GM12878 (cell line): ENCODE data around the gene BTBD8. TPM values are rescaled to one million over a fixed set of nuclear protein-coding genes. Genes with fewer than 3 reads are reported as not detected.

ENCODE experiments used
- ATAC-seq: fragments of 200-7000 bp; cut with Tn5 transposase; 3 replicates; pipeline ENCODE4 v1.9.1; 2020; ENCODE audit warnings: mild to moderate bottlenecking, moderate library complexity
- BruUV-seq: library from RNA; stranded (reverse); fragments of 400-500 nt; replicated peaks from 2 replicates; lab custom pipeline; 2021; lab: Mats Ljungman, UMichigan
- CTCF ChIA-PET: fragments of 300-600 bp; sonication (Branson Sonifier 250); formaldehyde crosslinking; extraction: SDS; loops from one replicate; lab custom pipeline; 2021; ENCODE audit warnings: inconsistent platforms; lab: Yijun Ruan, JAX
- POLR2A ChIA-PET: fragments of 350-600 bp; formaldehyde crosslinking; extraction: SDS; loops from one replicate; lab custom pipeline; 2021; ENCODE audit warnings: inconsistent platforms; lab: Charles Lee
- RAD21 ChIA-PET: fragments of 300-600 bp; sonication (Branson Sonifier 250); formaldehyde crosslinking; loops from one replicate; lab custom pipeline; 2023; ENCODE audit warnings: antibody characterized with exemption; ENCODE audit not compliant: unreplicated experiment; lab: Charles Lee
- SMC1A ChIA-PET: fragments of 300-600 bp; sonication (Branson Sonifier 250); formaldehyde crosslinking; loops from one replicate; lab custom pipeline; 2023; ENCODE audit not compliant: unreplicated experiment, uncharacterized antibody; lab: Charles Lee
- DNase-seq: peaks from one replicate; pipeline ENCODE4 v3.0.0-alpha.2; 2011; ENCODE audit warnings: low read depth, low spot score
- FAIRE-seq: peaks from 3 replicates; lab custom pipeline; 2011; peaks lifted over from hg19 to GRCh38; lab: Jason Lieb, UNC
- H2AFZ ChIP-seq: 2 replicates; pipeline ENCODE4 v1.6.0; 2011; ENCODE audit warnings: low read depth, low read length, control low read depth; ENCODE audit not compliant: control insufficient read depth
- H3K27ac ChIP-seq: 2 replicates; pipeline ENCODE4 v1.5.1; 2011; ENCODE audit warnings: control low read depth; ENCODE audit not compliant: control insufficient read depth, insufficient read depth
- H3K27me3 ChIP-seq, 2 experiments: replicated peaks in 1 of 2; 2 replicates each; pipeline versions ENCODE4 v1.6.0 to v1.6.1; 2011; ENCODE audit warnings: low read length in 1 of 2; ENCODE audit not compliant: control insufficient read depth in 2 of 2, insufficient read depth in 2 of 2
- H3K36me3 ChIP-seq, 2 experiments: 2 replicates each; pipeline ENCODE4 v1.5.1; 2011; ENCODE audit warnings: low read length in 1 of 2; ENCODE audit not compliant: control insufficient read depth in 2 of 2, insufficient read depth in 2 of 2
- H3K4me1 ChIP-seq: 2 replicates; pipeline ENCODE4 v1.6.1; 2011; ENCODE audit warnings: mild to moderate bottlenecking, low read length, moderate library complexity, mixed read lengths; ENCODE audit not compliant: control insufficient read depth, insufficient read depth
- H3K4me2 ChIP-seq: 2 replicates; pipeline ENCODE4 v1.6.0; 2011; ENCODE audit warnings: control low read depth; ENCODE audit not compliant: control insufficient read depth, insufficient read depth
- H3K4me3 ChIP-seq: fragments of 200-600 bp; sonication (generic); 2 replicates; pipeline ENCODE4 v1.5.1; 2016
- H3K79me2 ChIP-seq: 2 replicates; pipeline ENCODE4 v1.6.0; 2011; ENCODE audit warnings: low read length; ENCODE audit not compliant: control insufficient read depth, insufficient read depth
- H3K9ac ChIP-seq: 2 replicates; pipeline ENCODE4 v1.8.0; 2011; ENCODE audit warnings: low read length, control low read depth, mixed read lengths; ENCODE audit not compliant: control insufficient read depth, insufficient read depth
- H3K9me3 ChIP-seq: replicated peaks from 3 replicates; pipeline ENCODE4 v1.5.1; 2011; ENCODE audit warnings: mild to moderate bottlenecking, low read length; ENCODE audit not compliant: control insufficient read depth, insufficient read depth
- H4K20me1 ChIP-seq: 2 replicates; pipeline ENCODE4 v1.6.0; 2011; ENCODE audit not compliant: control insufficient read depth, insufficient read depth
- BCL11A ChIP-seq: IDR thresholded peaks from 2 replicates; pipeline ENCODE4 v1.6.1; 2011; ENCODE audit warnings: low read depth, low read length
- ESRRA ChIP-seq: IDR thresholded peaks from 2 replicates; pipeline ENCODE4 v1.6.1; 2012; ENCODE audit warnings: mild to moderate bottlenecking, low read length, improper control_type of control experiment
- HSF1 ChIP-seq: fragments of 150-350 bp; IDR thresholded peaks from 2 replicates; pipeline ENCODE4 v1.6.1; 2014; ENCODE audit warnings: mild to moderate bottlenecking, low read depth, low read length
- PML ChIP-seq: IDR thresholded peaks from 2 replicates; pipeline ENCODE4 v1.6.1; 2012; ENCODE audit warnings: low read length, inconsistent platforms
- RBBP5 ChIP-seq: fragments of 200-600 bp; sonication (generic); conservative IDR thresholded peaks from 2 replicates; pipeline ENCODE4 v1.6.1; 2016
- SKIL ChIP-seq: fragments of 450-650 bp; IDR thresholded peaks from 2 replicates; pipeline ENCODE4 v1.6.1; 2017; ENCODE audit warnings: mild to moderate bottlenecking, low read depth, inconsistent platforms; ENCODE audit not compliant: poor library complexity, severe bottlenecking
- ZZZ3 ChIP-seq: IDR thresholded peaks from 2 replicates; pipeline ENCODE4 v1.6.1; 2011; ENCODE audit warnings: low read depth; ENCODE audit not compliant: control insufficient read depth, insufficient read length
- WGBS: methylation state at CpG from one replicate; pipeline ENCODE4 v1.1.6; 2016; ENCODE audit warnings: low lambda C conversion rate; ENCODE audit not compliant: insufficient replicate concordance, insufficient coverage; ENCODE audit errors: missing lambda C conversion rate; 5-methylcytosine and 5-hydroxymethylcytosine counted together
- in situ Hi-C: fragments of 300-500 bp; cut with MboI; formaldehyde crosslinking; loops from 9 replicates; pipeline ENCODE4 v1.14.3; 2018; ENCODE audit warnings: mixed read lengths
- intact Hi-C: fragments of 100-400 bp; cut with micrococcal nuclease; formaldehyde crosslinking; loops from one replicate; pipeline ENCODE4 v1.14.2; 2022; ENCODE audit not compliant: unreplicated experiment
- polyA plus RNA-seq, 11 experiments: library from polyadenylated mRNA; depleted of rRNA in 4 of 11; unstranded in 6 of 11; stranded (reverse) in 5 of 11; fragments of >200 nt; fragmentation: Nextera tagmentation in 4 of 11; fragmentation: Illumina TruSeq in 1 of 11; extraction: Ambion mirVana in 4 of 11; extraction: Trizol in 1 of 11; gene quantifications; 1 replicate in 1 of 11; 2 replicates in 10 of 11; pipeline versions ENCODE4 v1.2.1 to v1.2.3, GENCODE V29; 2011 to 2016; ENCODE audit warnings: inconsistent platforms in 2 of 11, missing spikeins in 2 of 11, low read depth in 1 of 11
- total RNA-seq, 4 experiments: library from RNA; depleted of rRNA in 3 of 4; stranded (reverse); fragments of >200 nt in 3 of 4; fragmentation: Illumina TruSeq in 1 of 4; extraction: Trizol in 1 of 4; gene quantifications; 2 replicates each; pipeline versions ENCODE4 v1.2.1 to v1.2.3, GENCODE V29; 2013 to 2021
- TF ChIP-seq, protein P1 (sequence below): fragments of 450-650 bp; IDR thresholded peaks from 2 replicates; pipeline ENCODE4 v1.6.1; 2014; ENCODE audit warnings: mild to moderate bottlenecking
- TF ChIP-seq, protein P2 (sequence below): IDR thresholded peaks from 2 replicates; pipeline ENCODE4 v1.6.1; 2012; ENCODE audit warnings: mild to moderate bottlenecking, low read depth, low read length
- TF ChIP-seq, protein P3 (sequence below): fragments of 450-650 bp; formaldehyde crosslinking; IDR thresholded peaks from 2 replicates; pipeline ENCODE4 v1.4.0; 2022; ENCODE audit warnings: mild to moderate bottlenecking, moderate library complexity
- TF ChIP-seq, protein P4 (sequence below): fragments of 450-650 bp; IDR thresholded peaks from 2 replicates; pipeline ENCODE4 v1.6.1; 2017; ENCODE audit warnings: borderline replicate concordance

The BTBD8 gene
- total and polyA plus RNA-seq, 10 of the 15 experiments (the other 5 are each of a cell fraction or from before 2014, with no cell fraction given), result 0.07 to 0.32 (median 0.19) TPM; not detected in 1

DNA sequence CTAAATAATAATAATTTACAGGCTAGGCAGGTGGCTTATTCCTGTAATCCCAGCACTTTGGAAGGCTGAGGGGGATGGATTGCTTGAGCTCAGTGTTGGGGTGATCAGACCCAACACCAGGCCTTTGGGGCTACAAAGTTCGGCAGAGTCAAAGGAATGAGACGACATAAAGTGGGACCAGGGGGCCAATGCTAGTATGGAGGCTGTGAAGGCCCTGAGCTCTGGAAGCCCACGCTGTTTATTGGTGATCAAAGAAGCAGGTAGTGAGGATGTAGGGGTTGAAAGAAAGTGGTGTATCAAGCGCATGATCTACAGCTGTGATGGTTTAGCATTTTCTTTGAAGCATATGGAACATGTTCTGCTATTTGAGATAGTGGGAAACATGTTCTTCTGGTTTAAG, 5.6 kb downstream of the BTBD8 start:
- FAIRE-seq, result no peak
- no peaks in the 10 kb centered on the region for H3K4me1 ChIP-seq
- H3K9ac ChIP-seq, result no peak overlapping the region
- ChIA-PET RAD21 (no interaction called here), CTCF (no interaction called here), SMC1A (no interaction called here), POLR2A (no interaction called here)
- H3K4me3 ChIP-seq, result no peak overlapping the region
- intact Hi-C loops, result no loop called here
- no peaks in the 10 kb centered on the region for H3K27me3 ChIP-seq
- H3K27ac ChIP-seq, result no peak overlapping the region
- in situ Hi-C loops, result no loop called here
- 46% methylated on average over 4 of the region's 4 CpGs for WGBS
- BruUV-seq, result no TSS peak
- H4K20me1 ChIP-seq, result no peaks in the 10 kb centered on the region
- no peak overlapping the region for H3K4me2 ChIP-seq
- ATAC-seq, result no peak
- no peak for DNase-seq
- H3K9me3 ChIP-seq, result no peaks in the 10 kb centered on the region; the same call in 1 of the 3 replicates
- H2AFZ ChIP-seq, result no peak overlapping the region
- H3K79me2 ChIP-seq, result no peaks in the 10 kb centered on the region
- H3K36me3 ChIP-seq, result no peaks in the 10 kb centered on the region
- no peak for TF ChIP-seq BCL11A
- TF ChIP-seq HSF1, result no peak
- TF ChIP-seq, protein P1, sequence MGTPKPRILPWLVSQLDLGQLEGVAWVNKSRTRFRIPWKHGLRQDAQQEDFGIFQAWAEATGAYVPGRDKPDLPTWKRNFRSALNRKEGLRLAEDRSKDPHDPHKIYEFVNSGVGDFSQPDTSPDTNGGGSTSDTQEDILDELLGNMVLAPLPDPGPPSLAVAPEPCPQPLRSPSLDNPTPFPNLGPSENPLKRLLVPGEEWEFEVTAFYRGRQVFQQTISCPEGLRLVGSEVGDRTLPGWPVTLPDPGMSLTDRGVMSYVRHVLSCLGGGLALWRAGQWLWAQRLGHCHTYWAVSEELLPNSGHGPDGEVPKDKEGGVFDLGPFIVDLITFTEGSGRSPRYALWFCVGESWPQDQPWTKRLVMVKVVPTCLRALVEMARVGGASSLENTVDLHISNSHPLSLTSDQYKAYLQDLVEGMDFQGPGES, result no peak
- TF ChIP-seq, protein P2, sequence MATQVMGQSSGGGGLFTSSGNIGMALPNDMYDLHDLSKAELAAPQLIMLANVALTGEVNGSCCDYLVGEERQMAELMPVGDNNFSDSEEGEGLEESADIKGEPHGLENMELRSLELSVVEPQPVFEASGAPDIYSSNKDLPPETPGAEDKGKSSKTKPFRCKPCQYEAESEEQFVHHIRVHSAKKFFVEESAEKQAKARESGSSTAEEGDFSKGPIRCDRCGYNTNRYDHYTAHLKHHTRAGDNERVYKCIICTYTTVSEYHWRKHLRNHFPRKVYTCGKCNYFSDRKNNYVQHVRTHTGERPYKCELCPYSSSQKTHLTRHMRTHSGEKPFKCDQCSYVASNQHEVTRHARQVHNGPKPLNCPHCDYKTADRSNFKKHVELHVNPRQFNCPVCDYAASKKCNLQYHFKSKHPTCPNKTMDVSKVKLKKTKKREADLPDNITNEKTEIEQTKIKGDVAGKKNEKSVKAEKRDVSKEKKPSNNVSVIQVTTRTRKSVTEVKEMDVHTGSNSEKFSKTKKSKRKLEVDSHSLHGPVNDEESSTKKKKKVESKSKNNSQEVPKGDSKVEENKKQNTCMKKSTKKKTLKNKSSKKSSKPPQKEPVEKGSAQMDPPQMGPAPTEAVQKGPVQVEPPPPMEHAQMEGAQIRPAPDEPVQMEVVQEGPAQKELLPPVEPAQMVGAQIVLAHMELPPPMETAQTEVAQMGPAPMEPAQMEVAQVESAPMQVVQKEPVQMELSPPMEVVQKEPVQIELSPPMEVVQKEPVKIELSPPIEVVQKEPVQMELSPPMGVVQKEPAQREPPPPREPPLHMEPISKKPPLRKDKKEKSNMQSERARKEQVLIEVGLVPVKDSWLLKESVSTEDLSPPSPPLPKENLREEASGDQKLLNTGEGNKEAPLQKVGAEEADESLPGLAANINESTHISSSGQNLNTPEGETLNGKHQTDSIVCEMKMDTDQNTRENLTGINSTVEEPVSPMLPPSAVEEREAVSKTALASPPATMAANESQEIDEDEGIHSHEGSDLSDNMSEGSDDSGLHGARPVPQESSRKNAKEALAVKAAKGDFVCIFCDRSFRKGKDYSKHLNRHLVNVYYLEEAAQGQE, result no peak
- no peak for TF ChIP-seq ZZZ3
- TF ChIP-seq ESRRA, result no peak
- TF ChIP-seq PML, result no peak
- no peak for TF ChIP-seq SKIL
- TF ChIP-seq RBBP5, result no peak
- TF ChIP-seq, protein P3, sequence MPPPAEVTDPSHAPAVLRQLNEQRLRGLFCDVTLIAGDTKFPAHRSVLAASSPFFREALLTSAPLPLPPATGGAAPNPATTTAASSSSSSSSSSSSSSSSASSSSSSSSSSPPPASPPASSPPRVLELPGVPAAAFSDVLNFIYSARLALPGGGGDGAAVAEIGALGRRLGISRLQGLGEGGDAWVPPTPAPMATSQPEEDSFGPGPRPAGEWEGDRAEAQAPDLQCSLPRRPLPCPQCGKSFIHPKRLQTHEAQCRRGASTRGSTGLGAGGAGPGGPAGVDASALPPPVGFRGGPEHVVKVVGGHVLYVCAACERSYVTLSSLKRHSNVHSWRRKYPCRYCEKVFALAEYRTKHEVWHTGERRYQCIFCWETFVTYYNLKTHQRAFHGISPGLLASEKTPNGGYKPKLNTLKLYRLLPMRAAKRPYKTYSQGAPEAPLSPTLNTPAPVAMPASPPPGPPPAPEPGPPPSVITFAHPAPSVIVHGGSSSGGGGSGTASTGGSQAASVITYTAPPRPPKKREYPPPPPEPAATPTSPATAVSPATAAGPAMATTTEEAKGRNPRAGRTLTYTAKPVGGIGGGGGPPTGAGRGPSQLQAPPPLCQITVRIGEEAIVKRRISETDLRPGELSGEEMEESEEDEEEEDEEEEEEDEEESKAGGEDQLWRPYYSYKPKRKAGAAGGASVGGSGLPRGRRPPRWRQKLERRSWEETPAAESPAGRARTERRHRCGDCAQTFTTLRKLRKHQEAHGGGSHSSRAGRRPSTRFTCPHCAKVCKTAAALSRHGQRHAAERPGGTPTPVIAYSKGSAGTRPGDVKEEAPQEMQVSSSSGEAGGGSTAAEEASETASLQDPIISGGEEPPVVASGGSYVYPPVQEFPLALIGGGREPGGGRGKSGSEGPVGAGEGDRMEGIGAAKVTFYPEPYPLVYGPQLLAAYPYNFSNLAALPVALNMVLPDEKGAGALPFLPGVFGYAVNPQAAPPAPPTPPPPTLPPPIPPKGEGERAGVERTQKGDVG (CRISPR knock-in tag), result no peak
- TF ChIP-seq, protein P4, sequence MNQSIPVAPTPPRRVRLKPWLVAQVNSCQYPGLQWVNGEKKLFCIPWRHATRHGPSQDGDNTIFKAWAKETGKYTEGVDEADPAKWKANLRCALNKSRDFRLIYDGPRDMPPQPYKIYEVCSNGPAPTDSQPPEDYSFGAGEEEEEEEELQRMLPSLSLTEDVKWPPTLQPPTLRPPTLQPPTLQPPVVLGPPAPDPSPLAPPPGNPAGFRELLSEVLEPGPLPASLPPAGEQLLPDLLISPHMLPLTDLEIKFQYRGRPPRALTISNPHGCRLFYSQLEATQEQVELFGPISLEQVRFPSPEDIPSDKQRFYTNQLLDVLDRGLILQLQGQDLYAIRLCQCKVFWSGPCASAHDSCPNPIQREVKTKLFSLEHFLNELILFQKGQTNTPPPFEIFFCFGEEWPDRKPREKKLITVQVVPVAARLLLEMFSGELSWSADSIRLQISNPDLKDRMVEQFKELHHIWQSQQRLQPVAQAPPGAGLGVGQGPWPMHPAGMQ, result no peak
